ENCODE data around the gene YJU2. TPM values are rescaled to one million over a fixed set of nuclear protein-coding genes. Genes with fewer than 3 reads are reported as not detected.

YJU2 gene
- total and polyA plus RNA-seq, 2 of the 8 experiments (the other 6 are each of a cell fraction or from before 2014, with no cell fraction given) = 26.8 to 27.7 TPM

GRCh38 chr19:4272894-4273293 lies 26.0 kb downstream of the YJU2 start:
- POLR2A ChIA-PET (ENCODE audit: partially characterized antibody) = interaction anchor here (0.8 to 1.4 kb wide), 4 partner anchors 11 to 70 kb away, joined by 3 read pairs; partner anchors contain the start of gene MPND
- TF ChIP-seq KDM1A (IDR thresholded peaks at IDR 0.05; ENCODE audit: borderline replicate concordance, low read length) = no peak
- TF ChIP-seq TBP (IDR thresholded peaks at IDR 0.05; ENCODE audit: low read depth, low read length) = no peak
- no peak for TF ChIP-seq POLR2A (IDR thresholded peaks at IDR 0.05; ENCODE audit: control extremely low read depth in 1 of 2, low read depth in 2 of 2, low read length in 2 of 2)
- no peak for TF ChIP-seq CREB1 (IDR thresholded peaks at IDR 0.05)
- no peak for TF ChIP-seq BACH1 (IDR thresholded peaks at IDR 0.05; ENCODE audit: low read length)
- TF ChIP-seq SIRT6 (IDR thresholded peaks at IDR 0.05; ENCODE audit: low read length) = no peak
- TF ChIP-seq KDM5A (IDR thresholded peaks at IDR 0.05; ENCODE audit: low read length) = no peak
- no peak for TF ChIP-seq E2F6 (IDR thresholded peaks at IDR 0.05)
- no peak for TF ChIP-seq HDAC6 (IDR thresholded peaks at IDR 0.05; ENCODE audit: low read depth, low read length)
- TF ChIP-seq HDAC2 (IDR thresholded peaks at IDR 0.05; ENCODE audit: borderline replicate concordance in 1 of 2, low read depth in 2 of 2, low read length in 2 of 2) = no peak
- no peak for TF ChIP-seq TCF12 (IDR thresholded peaks at IDR 0.05; ENCODE audit: low read depth, low read length)
- TF ChIP-seq TAF7 (optimal IDR thresholded peaks at IDR 0.05; ENCODE audit: borderline replicate concordance, low read depth, low read length) = no peak
- TF ChIP-seq NRF1 (IDR thresholded peaks at IDR 0.05; ENCODE audit: low read depth, low read length) = no peak
- no peak for TF ChIP-seq CHD2 (IDR thresholded peaks at IDR 0.05; ENCODE audit: low read length)
- TF ChIP-seq SIX5 (IDR thresholded peaks at IDR 0.05; ENCODE audit: low read depth, low read length) = no peak

More at GRCh38 chr19:4272894-4273293, 26.0 kb downstream of the YJU2 start:
- H2BK120ac ChIP-seq (replicated peaks; ENCODE audit: low read depth, low read length) = no peak overlapping the region
- no peak overlapping the region for H3K56ac ChIP-seq (replicated peaks; ENCODE audit: insufficient read length, low read depth, low read length)
- no peak overlapping the region for H3K23ac ChIP-seq (ENCODE audit: insufficient read length)
- H3K4ac ChIP-seq (replicated peaks; ENCODE audit: insufficient read length, low read depth, low read length) = no peak overlapping the region
- H2BK12ac ChIP-seq (ENCODE audit: low read depth, low read length) = no peak overlapping the region
- DNase-seq (ENCODE audit: low read depth in 1 of 2, low spot score in 2 of 2) (no peak), FAIRE-seq (no peak)
- no peak overlapping the region for H3K4me3 ChIP-seq (ENCODE audit: extremely low read depth in 1 of 4, insufficient read depth in 2 of 4, low read depth in 3 of 4, low read length in 4 of 4)
- H2BK5ac ChIP-seq (ENCODE audit: low read depth, low read length) = no peak overlapping the region
- H3K27me3 ChIP-seq (replicated peaks in 1 of 4; ENCODE audit: control insufficient read depth in 3 of 4, extremely low read depth in 1 of 4, insufficient read depth in 3 of 4, low read length in 3 of 4) = peaks cover 0 to 2% (median under 1%) of the 10 kb centered on the region in 4 experiments; a peak in 3 of 7 replicates
- no peak overlapping the region for H3K27ac ChIP-seq (ENCODE audit: low read depth, low read length)
- no peak overlapping the region for H3K4me2 ChIP-seq (ENCODE audit: insufficient read depth in 1 of 2, low read depth in 2 of 2, low read length in 2 of 2)
- no peak overlapping the region for H3K14ac ChIP-seq (ENCODE audit: insufficient read length)
- H2BK20ac ChIP-seq (ENCODE audit: low read length) = no peak overlapping the region
- H4K20me1 ChIP-seq (replicated peaks in 1 of 2; ENCODE audit: control insufficient read depth in 1 of 2, insufficient read depth in 2 of 2, low read length in 2 of 2) = peaks cover 2% of the 10 kb centered on the region in 2 experiments
- 80% methylated on average over 9 of the region's 10 CpGs; no CpG with 5 or more reads in 1 of the 2 experiments for WGBS, 2 experiments (ENCODE audit: extremely low coverage in 1 of 2, insufficient coverage in 1 of 2, insufficient read length in 1 of 2, insufficient replicate concordance in 2 of 2, low coverage in 1 of 2, low lambda C conversion rate in 2 of 2, missing lambda C conversion rate in 1 of 2)
- H3K23me2 ChIP-seq (ENCODE audit: low read depth, low read length) = no peaks in the 10 kb centered on the region
- H3K9ac ChIP-seq (replicated peaks in 1 of 4; ENCODE audit: extremely low read depth in 1 of 4, low read depth in 3 of 4, low read length in 3 of 4) = no peak overlapping the region
- no peak overlapping the region for H4K91ac ChIP-seq (replicated peaks; ENCODE audit: insufficient read length, low read length)
- no peaks in the 10 kb centered on the region for H3K9me3 ChIP-seq (ENCODE audit: insufficient read depth in 2 of 2, low read depth in 1 of 2, low read length in 1 of 2)
- peaks cover 2 to 5% (median 4%) of the 10 kb centered on the region in 4 experiments; a peak in 3 of 8 replicates for H3K36me3 ChIP-seq (ENCODE audit: control insufficient read depth in 2 of 4, insufficient read depth in 4 of 4, low read length in 3 of 4)
- no peak overlapping the region for H2BK15ac ChIP-seq (ENCODE audit: low read length)
- no peak overlapping the region for H2AK5ac ChIP-seq (ENCODE audit: low read depth, low read length)
- H2AFZ ChIP-seq (ENCODE audit: low read length) = no peak overlapping the region
- H3K79me2 ChIP-seq (ENCODE audit: control insufficient read depth in 1 of 2, insufficient read depth in 2 of 2, low read length in 2 of 2) = no peaks in the 10 kb centered on the region
- H4K8ac ChIP-seq (ENCODE audit: extremely low read depth, insufficient read depth, low read length) = no peak overlapping the region
- CTCF ChIA-PET (ENCODE audit: partially characterized antibody) = interaction anchor here (0.6 to 14.6 kb wide), 3 partner anchors 16 to 295 kb away, joined by 3 to 311 read pairs (median 4); partner anchors contain the start of genes MPND and STAP2
- no peak overlapping the region for H4K5ac ChIP-seq (ENCODE audit: insufficient read length, low read depth, low read length)
- H3K18ac ChIP-seq (ENCODE audit: extremely low read depth, low read length) = no peak overlapping the region
- no peaks in the 10 kb centered on the region; a peak in 2 of 7 replicates for H3K4me1 ChIP-seq (replicated peaks in 1 of 4; ENCODE audit: control insufficient read depth in 3 of 4, insufficient read depth in 4 of 4, low read length in 3 of 4)
- no peaks in the 10 kb centered on the region for H3K79me1 ChIP-seq (ENCODE audit: low read depth, low read length)
